ENCODE measurements around the gene SALL3.

The SALL3 gene

DNA sequence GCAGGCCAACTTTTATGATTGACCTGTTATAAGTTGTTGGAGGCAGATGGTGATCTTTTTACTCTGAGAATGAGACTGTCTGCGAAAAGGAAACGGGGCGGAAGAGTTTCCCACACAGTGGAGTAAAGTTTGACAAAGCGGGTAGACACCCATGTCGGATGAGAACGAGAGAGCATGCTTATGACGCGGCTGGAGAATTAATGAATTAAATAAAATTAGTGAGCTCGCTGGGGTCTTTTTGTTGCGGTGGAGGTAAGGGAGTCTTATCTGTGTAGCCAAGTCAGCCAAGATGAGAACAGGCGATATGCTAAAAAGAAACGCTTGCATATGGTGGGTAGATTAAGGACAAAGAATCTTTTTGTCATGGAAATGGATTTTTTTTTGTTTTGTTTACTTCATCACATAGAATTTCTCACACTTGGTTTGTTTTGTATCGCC, 1.8 kb downstream of the SALL3 start:
- no peak for DNase-seq

DNA sequence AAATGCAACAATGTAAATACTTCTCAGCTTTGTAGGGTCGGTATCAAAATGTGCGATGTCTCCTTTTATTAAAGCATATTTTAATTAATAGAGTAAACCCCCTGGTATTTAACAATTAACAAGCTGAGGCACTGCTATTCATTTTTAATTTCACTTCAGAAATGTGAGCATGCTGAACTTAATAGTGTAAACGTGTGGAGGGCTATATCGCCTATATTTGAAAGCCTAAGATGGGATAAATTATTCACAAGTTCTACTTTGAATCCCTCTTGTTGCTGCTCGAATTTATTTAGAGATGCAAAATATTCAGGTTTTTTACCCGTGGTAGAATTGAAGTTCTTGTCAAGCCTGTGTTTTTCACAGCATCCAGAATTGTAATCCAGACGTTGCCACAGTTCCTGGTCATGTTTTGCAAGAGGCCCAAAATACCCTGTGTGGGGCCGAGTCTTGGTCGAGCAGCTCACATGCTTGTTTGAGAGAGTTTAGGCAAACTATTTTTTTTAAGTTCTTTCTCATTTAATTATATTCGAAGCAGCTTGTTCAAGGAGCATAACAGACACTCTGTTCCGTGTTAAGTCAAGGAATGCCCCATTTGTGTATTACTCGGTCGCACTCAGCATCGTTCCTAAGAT, 2.5 kb downstream of the SALL3 start:
- peak; percentile 58 for DNase-seq

DNA sequence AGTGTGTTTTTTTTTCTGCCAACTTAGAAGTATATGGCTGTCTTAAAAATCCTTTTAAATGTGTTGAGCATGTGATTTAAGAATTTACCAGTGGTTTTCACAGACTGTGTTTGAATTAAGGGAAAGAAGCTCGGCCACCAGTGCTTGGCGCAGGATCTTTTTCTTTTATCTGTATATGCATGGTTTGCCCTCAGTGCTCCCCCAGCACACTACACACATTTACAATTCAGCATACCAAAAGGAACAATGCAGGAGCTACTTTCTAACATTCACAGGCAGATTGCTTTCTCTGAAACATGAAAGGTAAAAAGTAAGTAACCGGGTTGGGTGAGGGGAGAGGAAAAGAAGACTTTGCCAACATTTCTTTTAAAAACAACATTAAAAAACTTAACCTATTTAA, 3.9 kb downstream of the SALL3 start:
- DNase-seq, result no peak

DNA sequence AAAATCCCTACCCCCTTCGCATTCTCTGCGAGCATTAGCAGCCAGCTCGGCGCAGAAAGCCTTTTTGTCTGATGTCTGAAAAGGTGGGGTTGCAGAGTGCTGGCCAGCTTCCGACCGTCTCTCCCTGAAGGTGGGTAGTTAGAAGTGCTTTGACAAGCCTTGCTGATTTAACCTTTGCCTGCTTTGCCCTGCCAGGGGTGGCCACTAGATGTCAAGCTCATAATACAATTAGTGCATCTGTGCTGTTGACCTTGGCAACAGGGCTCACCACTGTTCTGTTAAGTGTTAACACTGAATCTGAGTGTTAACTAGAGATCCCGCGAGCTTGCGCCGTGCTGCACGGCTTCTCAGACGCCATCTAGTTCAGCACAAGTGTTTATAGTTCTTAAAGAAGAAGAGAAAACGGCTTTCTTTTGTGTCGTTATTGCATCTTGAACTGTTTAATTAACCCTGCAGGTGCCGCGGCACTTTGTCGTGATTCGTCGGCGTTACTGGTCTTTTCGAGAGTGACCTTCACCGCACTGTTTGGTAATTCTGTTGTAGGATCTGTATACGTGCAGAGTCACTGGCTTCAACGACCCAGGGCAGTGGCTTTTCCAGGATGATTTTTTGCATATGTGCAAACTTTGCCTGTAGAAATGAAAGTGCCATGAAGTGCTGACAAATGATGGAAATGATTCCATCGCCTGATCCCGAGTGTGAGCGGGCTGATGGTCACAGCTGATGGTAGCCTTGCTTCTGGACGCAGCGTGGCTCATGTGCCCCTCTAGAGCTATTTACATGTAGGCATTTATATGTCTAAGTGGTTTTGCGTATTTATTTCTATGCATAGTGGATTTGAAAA, 5.5 kb downstream of the SALL3 start:
- peak; percentile 45 for DNase-seq

DNA sequence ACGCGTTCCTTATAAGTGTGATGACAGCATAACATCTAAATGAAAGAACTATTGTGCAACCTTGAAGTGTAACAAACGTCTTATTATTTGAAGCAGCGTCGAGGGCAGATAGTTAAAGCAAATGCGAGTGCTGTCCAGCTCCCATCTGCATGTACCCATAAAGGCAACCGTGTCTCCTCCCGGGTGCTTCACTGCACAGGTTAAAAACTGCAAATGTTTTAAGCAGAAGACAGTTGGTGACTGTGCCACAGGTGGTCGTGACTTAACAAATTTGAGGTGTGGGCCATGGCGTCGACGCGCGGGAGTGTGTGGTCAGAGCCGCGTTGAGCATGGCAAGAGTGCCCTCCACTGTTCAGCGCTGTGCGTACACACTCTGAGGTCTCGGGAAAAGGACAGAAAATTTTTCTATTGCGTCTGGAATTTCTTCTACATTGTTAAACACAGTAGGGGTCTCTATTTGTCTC, 6.4 kb downstream of the SALL3 start:
- no peak for DNase-seq

DNA sequence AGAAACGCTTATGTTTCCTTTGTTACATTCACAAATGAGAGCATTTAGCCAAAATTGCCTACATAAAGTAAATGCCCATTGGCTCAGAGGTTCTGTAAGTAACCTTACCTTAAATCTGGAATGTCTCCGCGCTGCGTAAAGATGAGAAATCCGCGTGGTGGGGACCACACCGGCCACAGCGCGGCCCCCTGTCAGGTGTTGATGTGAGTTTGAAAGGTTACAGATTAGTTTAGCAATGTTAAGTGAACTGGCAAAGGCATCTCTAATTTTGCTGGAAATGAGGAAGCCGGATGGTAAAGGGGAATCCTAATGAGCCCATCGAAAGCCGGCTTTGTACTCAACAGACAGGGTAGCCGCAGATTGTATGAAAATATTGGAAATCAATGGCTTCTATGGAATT, 11.8 kb downstream of the SALL3 start:
- no peak for DNase-seq

DNA sequence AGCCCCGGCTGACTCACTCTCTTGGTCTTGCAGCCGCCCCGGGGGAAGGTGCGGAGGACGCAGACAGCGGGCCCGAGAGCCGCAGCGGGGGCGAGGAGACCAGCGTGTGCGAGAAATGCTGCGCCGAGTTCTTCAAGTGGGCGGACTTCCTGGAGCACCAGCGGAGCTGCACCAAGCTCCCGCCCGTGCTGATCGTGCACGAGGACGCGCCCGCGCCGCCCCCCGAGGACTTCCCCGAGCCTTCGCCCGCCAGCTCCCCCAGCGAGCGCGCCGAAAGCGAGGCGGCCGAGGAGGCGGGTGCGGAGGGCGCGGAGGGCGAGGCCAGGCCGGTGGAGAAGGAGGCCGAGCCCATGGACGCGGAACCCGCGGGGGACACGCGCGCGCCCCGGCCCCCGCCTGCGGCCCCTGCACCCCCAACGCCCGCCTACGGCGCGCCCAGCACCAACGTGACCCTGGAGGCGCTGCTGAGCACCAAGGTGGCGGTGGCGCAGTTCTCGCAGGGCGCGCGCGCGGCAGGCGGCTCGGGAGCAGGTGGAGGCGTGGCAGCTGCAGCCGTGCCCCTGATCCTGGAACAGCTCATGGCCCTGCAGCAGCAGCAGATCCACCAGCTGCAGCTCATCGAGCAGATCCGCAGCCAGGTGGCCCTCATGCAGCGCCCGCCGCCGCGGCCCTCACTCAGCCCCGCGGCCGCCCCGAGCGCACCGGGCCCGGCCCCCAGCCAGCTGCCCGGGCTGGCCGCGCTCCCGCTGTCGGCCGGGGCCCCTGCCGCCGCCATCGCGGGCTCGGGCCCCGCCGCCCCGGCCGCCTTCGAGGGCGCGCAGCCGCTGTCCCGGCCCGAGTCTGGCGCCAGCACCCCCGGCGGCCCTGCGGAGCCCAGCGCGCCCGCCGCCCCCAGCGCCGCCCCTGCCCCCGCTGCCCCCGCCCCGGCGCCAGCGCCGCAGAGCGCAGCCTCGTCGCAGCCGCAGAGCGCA, 12.7 kb downstream of the SALL3 start:
- no peak for DNase-seq

DNA sequence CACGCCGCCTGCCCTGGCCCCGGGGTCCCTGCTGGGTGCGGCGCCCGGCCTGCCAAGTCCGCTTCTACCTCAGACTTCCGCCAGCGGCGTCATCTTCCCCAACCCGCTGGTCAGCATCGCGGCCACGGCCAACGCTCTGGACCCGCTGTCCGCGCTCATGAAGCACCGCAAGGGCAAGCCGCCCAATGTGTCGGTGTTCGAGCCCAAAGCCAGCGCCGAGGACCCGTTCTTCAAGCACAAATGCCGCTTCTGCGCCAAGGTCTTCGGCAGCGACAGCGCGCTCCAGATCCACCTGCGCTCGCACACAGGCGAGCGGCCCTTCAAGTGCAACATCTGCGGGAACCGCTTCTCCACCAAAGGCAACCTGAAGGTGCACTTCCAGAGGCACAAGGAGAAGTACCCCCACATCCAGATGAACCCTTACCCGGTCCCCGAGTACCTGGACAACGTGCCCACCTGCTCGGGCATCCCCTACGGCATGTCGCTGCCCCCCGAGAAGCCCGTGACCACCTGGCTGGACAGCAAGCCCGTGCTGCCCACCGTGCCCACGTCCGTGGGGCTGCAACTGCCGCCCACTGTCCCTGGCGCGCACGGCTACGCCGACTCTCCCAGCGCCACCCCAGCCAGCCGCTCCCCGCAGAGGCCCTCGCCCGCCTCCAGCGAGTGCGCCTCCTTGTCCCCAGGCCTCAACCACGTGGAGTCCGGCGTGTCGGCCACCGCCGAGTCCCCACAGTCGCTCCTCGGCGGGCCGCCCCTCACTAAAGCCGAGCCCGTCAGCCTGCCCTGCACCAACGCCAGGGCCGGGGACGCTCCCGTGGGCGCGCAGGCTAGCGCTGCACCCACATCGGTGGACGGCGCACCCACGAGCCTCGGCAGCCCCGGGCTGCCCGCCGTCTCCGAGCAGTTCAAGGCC, 13.7 kb downstream of the SALL3 start:
- DNase-seq, result no peak

DNA sequence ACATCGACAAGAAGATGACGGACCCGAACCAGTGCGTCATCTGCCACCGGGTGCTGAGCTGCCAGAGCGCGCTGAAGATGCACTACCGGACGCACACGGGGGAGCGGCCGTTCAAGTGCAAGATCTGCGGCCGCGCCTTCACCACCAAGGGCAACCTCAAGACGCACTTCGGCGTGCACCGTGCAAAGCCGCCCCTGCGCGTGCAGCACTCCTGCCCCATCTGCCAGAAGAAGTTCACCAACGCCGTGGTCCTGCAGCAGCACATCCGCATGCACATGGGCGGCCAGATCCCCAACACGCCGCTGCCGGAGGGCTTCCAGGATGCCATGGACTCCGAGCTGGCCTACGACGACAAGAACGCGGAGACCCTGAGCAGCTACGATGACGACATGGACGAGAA, 14.4 kb downstream of the SALL3 start:
- no peak for DNase-seq

DNA sequence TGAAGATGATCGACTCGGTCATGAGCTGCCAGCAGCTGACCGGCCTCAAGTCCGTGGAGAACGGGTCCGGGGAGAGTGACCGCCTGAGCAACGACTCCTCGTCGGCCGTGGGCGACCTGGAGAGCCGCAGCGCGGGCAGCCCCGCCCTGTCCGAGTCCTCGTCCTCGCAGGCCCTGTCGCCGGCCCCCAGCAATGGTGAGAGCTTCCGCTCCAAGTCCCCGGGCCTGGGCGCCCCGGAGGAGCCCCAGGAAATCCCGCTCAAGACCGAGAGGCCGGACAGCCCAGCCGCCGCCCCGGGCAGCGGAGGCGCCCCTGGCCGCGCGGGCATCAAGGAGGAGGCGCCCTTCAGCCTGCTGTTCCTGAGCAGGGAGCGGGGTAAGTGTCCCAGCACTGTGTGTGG, 14.9 kb downstream of the SALL3 start:
- no peak for DNase-seq

DNA sequence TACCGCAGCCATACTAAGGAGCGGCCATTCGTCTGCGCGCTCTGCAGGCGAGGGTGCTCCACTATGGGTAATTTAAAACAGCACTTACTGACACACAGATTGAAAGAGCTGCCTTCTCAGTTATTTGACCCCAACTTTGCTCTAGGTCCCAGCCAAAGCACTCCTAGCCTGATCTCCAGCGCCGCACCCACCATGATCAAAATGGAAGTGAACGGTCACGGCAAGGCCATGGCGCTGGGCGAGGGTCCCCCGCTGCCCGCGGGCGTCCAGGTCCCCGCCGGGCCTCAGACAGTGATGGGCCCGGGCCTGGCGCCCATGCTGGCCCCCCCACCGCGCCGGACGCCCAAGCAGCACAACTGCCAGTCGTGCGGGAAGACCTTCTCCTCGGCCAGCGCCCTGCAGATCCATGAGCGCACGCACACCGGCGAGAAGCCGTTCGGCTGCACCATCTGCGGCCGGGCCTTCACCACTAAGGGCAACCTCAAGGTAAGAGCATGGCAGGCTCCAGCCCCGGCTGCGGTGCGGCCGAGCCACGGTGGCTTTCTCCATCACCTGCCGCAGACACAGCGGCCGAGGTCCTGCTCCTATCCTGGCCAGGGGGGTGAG, 15.5 kb downstream of the SALL3 start:
- DNase-seq, result no peak

DNA sequence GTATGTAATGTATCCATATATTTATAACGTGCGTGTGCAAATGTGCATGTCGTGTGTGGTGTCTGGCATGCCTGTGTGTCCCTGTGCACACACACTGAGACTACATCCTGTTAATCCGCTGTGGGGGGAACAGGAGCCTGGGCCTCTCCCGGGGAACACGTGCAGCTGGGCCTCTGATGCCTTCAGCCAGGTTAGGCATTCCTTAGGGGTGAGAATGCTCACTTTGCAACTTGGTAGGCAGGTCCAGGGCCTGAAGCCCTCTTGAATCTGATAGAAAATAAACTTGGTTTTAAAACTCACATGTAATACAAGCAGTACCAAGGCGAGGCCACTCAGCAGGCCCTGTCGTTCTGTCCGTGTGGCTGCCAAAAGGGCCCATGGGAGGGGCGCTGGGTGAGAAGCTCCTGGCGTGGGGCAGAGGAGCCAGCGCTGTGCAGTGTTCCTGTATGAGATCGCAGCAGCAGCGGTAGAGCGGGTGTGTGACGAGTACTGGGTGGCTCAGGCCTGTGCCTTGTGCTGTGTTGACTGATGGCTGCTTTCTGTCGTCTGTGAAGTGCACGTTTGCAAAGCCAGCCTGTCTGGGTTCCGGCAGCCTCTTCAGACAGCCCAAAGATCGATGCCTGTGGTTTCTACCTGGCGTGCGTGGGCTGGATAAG, 16.2 kb downstream of the SALL3 start:
- DNase-seq, result no peak

DNA sequence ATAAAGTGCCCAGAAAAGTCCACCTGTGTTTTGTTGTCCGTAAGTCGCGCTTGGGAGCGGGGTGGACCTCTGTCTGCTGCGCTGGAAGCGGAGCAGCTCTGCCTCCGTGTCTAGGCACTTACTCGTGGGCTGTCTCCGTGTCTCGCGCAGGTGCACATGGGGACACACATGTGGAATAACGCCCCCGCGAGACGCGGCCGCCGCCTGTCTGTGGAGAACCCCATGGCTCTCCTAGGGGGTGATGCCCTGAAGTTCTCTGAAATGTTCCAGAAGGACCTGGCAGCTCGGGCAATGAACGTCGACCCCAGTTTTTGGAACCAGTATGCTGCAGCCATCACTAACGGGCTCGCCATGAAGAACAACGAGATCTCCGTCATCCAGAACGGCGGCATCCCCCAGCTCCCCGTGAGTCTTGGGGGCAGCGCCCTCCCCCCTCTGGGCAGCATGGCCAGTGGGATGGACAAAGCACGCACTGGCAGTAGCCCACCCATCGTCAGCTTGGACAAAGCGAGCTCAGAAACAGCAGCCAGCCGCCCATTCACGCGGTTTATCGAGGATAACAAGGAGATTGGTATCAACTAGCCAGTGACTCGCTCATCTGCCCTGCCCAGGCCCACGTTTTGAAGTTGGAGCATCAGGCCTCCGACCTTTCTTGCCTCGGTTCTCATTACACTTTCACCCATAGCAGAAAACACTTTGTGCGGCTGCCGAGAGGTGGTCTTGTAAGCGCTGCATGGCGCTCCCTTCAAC, 17.3 kb downstream of the SALL3 start:
- no peak for DNase-seq

DNA sequence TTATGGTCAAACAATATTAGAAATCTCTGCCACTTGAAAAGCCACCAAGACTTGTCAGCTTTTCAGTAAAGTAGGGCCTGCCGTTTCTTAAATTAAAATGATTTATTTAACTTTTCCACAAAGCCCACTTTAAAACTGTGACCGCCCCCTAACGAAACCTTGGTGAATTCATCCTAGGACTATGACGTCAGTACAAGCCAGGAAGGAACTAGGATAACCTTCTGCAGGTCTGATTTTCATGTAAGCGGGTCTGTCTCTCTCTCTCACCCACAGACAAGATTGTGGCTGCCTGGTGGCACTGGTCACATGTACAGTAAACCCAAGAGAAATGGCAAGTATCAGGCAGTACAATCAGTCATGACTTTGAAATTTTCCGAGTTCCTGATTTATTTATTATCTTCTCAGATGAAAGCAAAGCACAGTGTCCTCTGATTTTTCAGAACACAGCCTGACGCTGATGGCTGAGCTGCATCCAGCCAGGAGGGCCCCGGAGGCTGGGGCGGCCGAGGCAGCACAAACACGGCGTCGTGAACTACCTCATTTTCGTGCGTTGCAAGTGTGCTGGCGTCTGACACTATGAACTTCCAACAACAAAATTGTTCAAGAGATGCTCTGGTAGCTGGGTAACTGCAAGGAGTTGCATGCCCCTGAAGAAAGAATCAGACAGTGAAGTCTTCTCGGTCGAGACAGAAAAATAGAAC, 18.9 kb downstream of the SALL3 start:
- no peak for DNase-seq

DNA sequence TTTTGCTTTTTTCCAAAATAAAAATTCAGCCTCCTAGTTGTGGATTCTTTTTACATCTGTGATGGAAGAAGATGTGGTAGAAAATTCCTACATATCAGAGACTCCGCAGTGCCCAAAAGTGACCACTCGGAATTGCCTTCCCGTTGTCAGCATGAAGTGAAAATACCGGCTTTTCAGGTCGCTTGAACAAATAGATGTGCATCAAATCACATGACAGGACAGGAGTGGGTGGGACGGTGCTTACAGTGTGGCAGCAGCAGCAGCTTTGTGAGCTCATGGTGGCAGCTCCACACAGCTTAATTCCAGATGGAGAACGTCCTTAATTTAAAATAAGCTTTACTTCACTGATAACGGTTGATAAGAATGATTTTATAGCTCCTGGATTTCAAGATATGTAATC, 20.3 kb downstream of the SALL3 start:
- DNase-seq, result no peak

DNA sequence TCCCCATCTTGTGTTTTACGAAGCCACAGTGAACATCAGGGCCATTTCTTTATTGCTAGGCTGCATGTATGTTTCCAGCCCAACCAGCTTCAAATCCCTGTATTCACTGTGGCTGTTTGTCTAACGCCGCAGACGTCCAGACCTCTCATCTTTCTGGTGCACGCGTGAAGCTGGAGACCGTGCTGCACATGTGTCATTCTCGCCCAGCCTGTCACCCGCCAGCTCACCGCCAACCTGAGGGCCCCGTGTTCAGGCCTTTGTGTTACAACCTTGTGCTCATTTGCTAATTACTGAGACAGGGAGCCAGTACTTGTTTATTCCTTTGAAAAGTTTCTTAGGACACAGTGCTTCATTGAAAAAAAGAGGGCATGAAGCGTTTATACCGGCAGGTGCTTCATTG, 21.4 kb downstream of the SALL3 start:
- no peak for DNase-seq

DNA sequence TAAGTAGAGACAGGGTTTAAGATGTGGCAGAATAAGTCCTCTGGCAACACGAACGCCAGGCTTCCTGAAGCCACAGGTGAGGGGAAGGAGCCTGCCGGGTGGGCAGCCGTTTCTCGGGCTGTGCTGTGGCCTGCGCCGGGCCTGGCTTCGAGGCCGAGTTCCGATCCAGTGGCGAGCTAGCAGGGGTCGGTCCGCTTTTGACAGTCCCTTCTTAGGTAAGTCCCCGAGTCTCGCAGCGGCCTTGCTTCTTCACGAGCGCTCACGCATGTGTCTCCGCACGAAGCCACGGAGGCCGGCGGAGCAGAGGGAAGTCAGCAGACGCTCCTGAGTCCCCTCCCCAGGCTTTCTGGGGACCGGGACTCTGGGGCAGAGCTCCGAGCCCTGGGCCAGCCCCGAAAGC, 26.0 kb downstream of the SALL3 start:
- no peak for DNase-seq

DNA sequence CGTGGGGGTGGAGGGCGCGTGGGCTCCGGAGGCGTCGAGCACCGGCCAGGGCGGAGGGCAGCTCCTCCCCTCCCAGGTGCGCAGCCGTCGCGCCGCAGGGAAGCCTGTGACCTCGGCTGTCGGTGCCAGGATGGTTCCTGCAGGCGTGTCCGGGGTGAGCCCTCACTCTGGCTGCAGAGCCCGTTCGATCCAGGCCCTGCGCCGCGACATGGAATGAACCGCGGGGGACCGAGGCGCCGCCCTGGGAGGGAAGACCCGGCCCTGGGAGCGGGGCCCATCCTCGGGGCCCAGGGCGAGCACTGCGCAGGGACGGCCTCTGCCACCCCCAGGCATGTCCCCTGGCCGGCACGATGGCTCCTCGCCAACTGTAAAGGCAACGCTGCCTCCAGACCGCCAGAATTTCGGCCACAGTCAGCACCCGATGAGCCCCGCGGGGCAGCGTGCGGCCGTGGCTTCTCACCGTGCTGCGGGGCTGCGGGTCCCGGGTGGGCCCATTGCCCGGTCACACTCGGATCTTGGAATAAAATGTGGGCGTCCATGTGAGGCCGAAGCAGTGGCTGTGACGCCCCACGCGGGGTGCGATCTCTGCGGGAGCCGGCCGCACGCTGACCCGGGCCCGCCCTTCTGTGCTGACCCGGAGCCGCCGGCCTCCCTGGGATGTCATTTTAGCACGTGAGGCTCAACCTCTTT, 26.6 kb downstream of the SALL3 start:
- no peak for DNase-seq

DNA sequence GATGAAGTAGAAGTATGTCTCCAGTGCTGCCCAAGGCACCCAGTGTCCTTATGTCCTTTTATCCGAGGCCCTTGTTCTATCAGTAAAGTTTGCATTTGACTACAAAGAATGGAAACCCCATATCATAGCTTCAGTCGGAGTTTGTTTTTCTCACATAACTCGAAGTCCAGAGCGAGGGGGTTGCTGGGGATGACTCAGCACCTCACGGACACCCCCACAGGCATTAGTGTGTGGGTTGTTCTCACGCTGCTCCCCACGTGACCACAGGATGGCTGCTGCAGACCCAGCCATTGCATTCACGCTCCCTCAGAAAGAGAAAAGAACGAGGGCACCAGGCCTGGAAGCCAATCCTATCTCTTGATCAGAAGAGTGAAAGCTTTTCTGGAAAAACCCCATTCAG, 27.8 kb downstream of the SALL3 start:
- DNase-seq, result no peak

Measured in MV-4-11 (cell line).